ENCODE results near the gene PALMD.

PALMD gene

GRCh38 chr1:99608058-99608457, 37.9 kb upstream of the PALMD start:
- H3K9me3 ChIP-seq (ENCODE audit: control insufficient read depth, low read depth, low read length), result no peaks in the 10 kb centered on the region
- no peaks in the 10 kb centered on the region for H3K4me1 ChIP-seq (ENCODE audit: control insufficient read depth, low read depth, low read length)
- H3K9ac ChIP-seq (ENCODE audit: low read length), result no peak overlapping the region
- no peaks in the 10 kb centered on the region for H3K27me3 ChIP-seq (ENCODE audit: control insufficient read depth, insufficient read depth, low read length)
- H3K27ac ChIP-seq (ENCODE audit: low read length), result no peak overlapping the region
- no peak overlapping the region for H3K4me3 ChIP-seq (ENCODE audit: low read length)
- H3K36me3 ChIP-seq (ENCODE audit: control insufficient read depth, low read depth, low read length), result no peaks in the 10 kb centered on the region

DNA sequence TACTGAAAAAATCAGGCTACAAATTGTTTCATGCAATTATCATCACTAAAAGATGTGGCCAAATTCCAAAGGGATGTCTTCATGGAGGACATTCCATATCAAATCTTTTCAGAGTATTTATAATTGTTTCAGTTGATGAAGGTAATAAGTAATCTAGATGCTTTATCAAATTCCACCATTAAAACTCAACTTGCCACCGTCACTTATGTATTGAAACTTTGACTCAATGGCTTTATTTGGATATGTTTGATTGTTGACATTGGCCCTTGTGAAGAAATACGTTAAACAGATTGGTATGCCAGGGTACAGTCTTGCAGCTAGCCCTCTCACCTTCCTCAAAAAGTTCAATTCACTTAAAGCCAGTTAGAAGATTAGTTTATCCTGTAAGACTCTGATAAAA, 32.2 kb upstream of the PALMD start:
- Histone ChIP-seq H3K4me3 (ENCODE audit: low read length) (no peak overlapping the region), H3K27ac (ENCODE audit: low read length) (no peak overlapping the region), H3K36me3 (ENCODE audit: control insufficient read depth, low read depth, low read length) (no peaks in the 10 kb centered on the region), H3K27me3 (ENCODE audit: control insufficient read depth, insufficient read depth, low read length) (no peaks in the 10 kb centered on the region), H3K4me1 (ENCODE audit: control insufficient read depth, low read depth, low read length) (no peaks in the 10 kb centered on the region), H3K9ac (ENCODE audit: low read length) (no peak overlapping the region), H3K9me3 (ENCODE audit: control insufficient read depth, low read depth, low read length) (no peaks in the 10 kb centered on the region)

GRCh38 chr1:99614728-99615127, 31.2 kb upstream of the PALMD start:
- no peaks in the 10 kb centered on the region for H3K4me1 ChIP-seq (ENCODE audit: control insufficient read depth, low read depth, low read length)
- no peak overlapping the region for H3K27ac ChIP-seq (ENCODE audit: low read length)
- no peaks in the 10 kb centered on the region for H3K36me3 ChIP-seq (ENCODE audit: control insufficient read depth, low read depth, low read length)
- no peaks in the 10 kb centered on the region for H3K27me3 ChIP-seq (ENCODE audit: control insufficient read depth, insufficient read depth, low read length)
- H3K9ac ChIP-seq (ENCODE audit: low read length), result no peak overlapping the region
- H3K9me3 ChIP-seq (ENCODE audit: control insufficient read depth, low read depth, low read length), result no peaks in the 10 kb centered on the region
- no peak overlapping the region for H3K4me3 ChIP-seq (ENCODE audit: low read length)

- H3K4me1 ChIP-seq (ENCODE audit: control insufficient read depth, low read depth, low read length), result peaks cover 12% of the 10 kb centered on the region
- H3K36me3 ChIP-seq (ENCODE audit: control insufficient read depth, low read depth, low read length), result no peaks in the 10 kb centered on the region
- no peak overlapping the region for H3K27ac ChIP-seq (ENCODE audit: low read length)
- H3K9me3 ChIP-seq (ENCODE audit: control insufficient read depth, low read depth, low read length), result no peaks in the 10 kb centered on the region
- no peak overlapping the region for H3K9ac ChIP-seq (ENCODE audit: low read length)
- no peak overlapping the region for H3K4me3 ChIP-seq (ENCODE audit: low read length)
- H3K27me3 ChIP-seq (ENCODE audit: control insufficient read depth, insufficient read depth, low read length), result no peaks in the 10 kb centered on the region
Observed at GRCh38 chr1:99619583-99619982, 26.3 kb upstream of the PALMD start.

DNA sequence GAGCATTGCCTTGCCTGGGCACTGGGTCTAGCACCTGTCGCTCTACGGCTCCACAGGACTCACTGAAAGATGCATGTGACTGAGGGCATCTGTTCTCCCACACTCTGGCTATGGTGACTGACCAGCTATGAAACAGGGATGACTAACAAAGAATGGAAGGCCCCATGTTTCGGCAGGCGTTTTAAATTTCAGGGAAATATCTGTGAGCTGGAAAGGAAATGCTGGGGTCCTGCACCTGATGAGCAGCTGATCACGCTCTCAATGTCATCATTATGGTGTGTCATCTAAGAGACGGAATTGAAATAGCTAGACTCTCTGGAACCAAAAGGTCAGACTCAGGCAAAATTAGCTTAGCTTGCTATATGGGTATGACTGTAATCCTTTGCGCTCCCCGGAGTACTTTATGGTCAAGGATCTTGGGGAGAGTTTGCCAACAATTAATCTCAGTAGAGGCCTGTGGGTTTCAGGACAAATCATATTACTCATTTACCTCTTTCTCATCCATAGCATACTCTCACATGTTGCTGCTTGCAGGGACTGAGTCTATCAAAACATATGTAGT, 24.5 kb upstream of the PALMD start:
- H3K27ac ChIP-seq (ENCODE audit: low read length), result no peak overlapping the region
- no peaks in the 10 kb centered on the region for H3K27me3 ChIP-seq (ENCODE audit: control insufficient read depth, insufficient read depth, low read length)
- no peaks in the 10 kb centered on the region for H3K36me3 ChIP-seq (ENCODE audit: control insufficient read depth, low read depth, low read length)
- no peak overlapping the region for H3K4me3 ChIP-seq (ENCODE audit: low read length)
- no peak overlapping the region for H3K9ac ChIP-seq (ENCODE audit: low read length)
- H3K9me3 ChIP-seq (ENCODE audit: control insufficient read depth, low read depth, low read length), result no peaks in the 10 kb centered on the region
- H3K4me1 ChIP-seq (ENCODE audit: control insufficient read depth, low read depth, low read length), result peaks cover 12% of the 10 kb centered on the region

DNA sequence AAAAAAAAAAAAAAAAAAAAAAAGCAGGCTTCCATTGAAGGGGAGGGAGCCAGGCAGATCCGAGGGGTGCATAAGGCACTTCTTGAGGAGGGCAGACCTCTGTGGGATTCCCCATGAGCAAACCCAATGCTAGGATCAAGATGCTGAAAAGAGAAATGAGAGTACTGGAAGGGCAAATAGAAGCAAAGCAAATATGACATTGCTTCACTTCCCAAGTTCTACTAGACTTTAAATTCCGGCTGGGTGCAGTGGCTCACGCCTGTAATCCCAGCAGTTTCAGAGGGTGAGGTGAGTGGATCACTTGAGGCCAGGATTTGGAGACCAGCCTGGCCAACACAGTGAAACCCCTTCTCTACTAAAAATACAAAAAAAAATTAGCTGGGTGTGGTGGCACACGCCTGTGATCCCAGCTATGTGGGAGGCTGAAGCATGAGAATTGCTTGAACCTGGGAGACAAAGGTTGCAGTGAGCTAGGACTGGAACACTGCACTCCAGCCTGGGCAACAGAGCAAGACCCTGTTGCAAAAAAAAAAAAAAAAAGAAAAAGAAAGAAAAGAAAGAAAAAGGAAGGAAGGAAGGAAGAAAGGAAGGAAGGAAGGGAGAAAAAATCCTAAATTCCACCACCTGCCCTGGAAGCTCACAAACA, 23.1 kb upstream of the PALMD start:
- H3K36me3 ChIP-seq (ENCODE audit: control insufficient read depth, low read depth, low read length), result no peaks in the 10 kb centered on the region
- H3K4me1 ChIP-seq (ENCODE audit: control insufficient read depth, low read depth, low read length), result peaks cover 12% of the 10 kb centered on the region
- no peak overlapping the region for H3K27ac ChIP-seq (ENCODE audit: low read length)
- no peaks in the 10 kb centered on the region for H3K27me3 ChIP-seq (ENCODE audit: control insufficient read depth, insufficient read depth, low read length)
- H3K9me3 ChIP-seq (ENCODE audit: control insufficient read depth, low read depth, low read length), result no peaks in the 10 kb centered on the region
- no peak overlapping the region for H3K4me3 ChIP-seq (ENCODE audit: low read length)
- H3K9ac ChIP-seq (ENCODE audit: low read length), result no peak overlapping the region

GRCh38 chr1:99623554-99623953, 22.4 kb upstream of the PALMD start:
- no peaks in the 10 kb centered on the region for H3K36me3 ChIP-seq (ENCODE audit: control insufficient read depth, low read depth, low read length)
- H3K9ac ChIP-seq (ENCODE audit: low read length), result no peak overlapping the region
- peaks cover 12% of the 10 kb centered on the region for H3K4me1 ChIP-seq (ENCODE audit: control insufficient read depth, low read depth, low read length)
- no peaks in the 10 kb centered on the region for H3K9me3 ChIP-seq (ENCODE audit: control insufficient read depth, low read depth, low read length)
- H3K27ac ChIP-seq (ENCODE audit: low read length), result no peak overlapping the region
- no peak overlapping the region for H3K4me3 ChIP-seq (ENCODE audit: low read length)
- H3K27me3 ChIP-seq (ENCODE audit: control insufficient read depth, insufficient read depth, low read length), result no peaks in the 10 kb centered on the region

DNA sequence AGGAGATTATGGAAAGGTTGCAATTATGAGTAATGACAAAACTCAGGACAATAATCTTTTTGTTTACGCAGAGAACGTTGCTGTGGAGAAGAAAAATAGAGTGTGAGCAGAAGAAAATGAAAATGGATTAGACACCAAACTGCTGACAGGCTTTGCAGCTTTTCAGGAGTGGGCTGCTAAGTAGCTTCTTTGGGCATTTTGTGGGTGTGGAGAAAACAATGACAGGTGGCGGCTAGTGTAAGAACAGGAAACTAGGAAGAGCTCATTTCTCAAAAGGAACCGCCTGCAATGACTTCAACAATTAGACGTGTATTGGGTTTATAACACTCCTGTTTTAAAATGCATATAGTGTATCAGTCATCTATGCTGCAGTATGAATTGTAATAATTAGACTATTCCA, 18.3 kb upstream of the PALMD start:
- Histone ChIP-seq H3K4me3 (ENCODE audit: low read length) (no peak overlapping the region), H3K9ac (ENCODE audit: low read length) (no peak overlapping the region), H3K4me1 (ENCODE audit: control insufficient read depth, low read depth, low read length) (peaks cover 12% of the 10 kb centered on the region), H3K9me3 (ENCODE audit: control insufficient read depth, low read depth, low read length) (no peaks in the 10 kb centered on the region), H3K36me3 (ENCODE audit: control insufficient read depth, low read depth, low read length) (no peaks in the 10 kb centered on the region), H3K27me3 (ENCODE audit: control insufficient read depth, insufficient read depth, low read length) (no peaks in the 10 kb centered on the region), H3K27ac (ENCODE audit: low read length) (no peak overlapping the region)

DNA sequence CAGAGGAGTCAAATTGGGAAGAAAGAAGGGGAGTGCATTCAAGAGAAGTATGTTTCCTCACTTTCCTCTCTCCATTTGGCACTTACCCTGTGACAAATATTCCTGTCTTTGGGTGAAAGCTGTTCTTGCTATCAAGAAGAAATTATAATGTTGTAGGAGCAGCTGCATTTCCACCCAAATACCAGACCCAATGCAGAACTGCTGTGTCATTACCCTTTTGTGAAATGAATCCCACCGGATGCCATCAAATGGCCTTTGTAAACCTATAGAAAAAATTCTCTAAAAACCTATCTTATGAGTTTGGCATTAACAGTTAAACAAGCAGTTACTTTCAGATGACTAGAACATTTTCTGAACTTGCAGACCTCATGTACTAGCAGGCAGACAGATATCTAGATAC, 16.7 kb upstream of the PALMD start:
- H3K4me1 ChIP-seq (ENCODE audit: control insufficient read depth, low read depth, low read length), result peaks cover 3% of the 10 kb centered on the region
- no peak overlapping the region for H3K4me3 ChIP-seq (ENCODE audit: low read length)
- no peaks in the 10 kb centered on the region for H3K27me3 ChIP-seq (ENCODE audit: control insufficient read depth, insufficient read depth, low read length)
- H3K9ac ChIP-seq (ENCODE audit: low read length), result no peak overlapping the region
- H3K36me3 ChIP-seq (ENCODE audit: control insufficient read depth, low read depth, low read length), result no peaks in the 10 kb centered on the region
- H3K27ac ChIP-seq (ENCODE audit: low read length), result no peak overlapping the region
- H3K9me3 ChIP-seq (ENCODE audit: control insufficient read depth, low read depth, low read length), result no peaks in the 10 kb centered on the region

DNA sequence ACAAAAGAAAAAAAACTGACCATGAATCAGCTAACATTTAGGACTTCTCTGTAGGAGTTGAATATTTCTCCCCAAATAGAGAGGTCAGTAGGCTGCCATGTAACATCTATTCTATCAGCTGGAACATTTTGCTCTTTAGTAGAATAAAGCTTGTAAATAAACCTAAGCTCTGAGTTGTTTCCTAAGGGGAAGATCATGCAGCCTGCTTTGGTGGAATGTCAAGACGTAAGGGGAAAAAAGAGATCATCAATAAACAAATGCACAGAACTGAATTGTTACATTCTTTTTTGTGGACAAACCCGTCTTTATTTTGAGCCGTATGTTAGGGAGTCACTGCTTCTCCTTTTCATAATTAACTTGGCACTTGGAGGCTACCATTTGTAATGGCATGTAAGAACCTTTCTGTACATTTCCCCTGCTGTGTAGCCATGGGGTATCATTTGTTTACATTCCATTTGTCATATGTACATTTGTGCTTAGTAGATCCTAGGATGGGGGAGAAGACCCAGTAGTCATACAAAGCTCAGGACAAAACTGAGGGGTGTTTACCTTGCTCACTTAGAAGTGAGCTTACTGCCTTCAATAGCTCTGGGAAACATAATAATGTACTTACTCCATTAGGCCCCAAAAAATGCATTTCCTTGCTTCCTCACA, 10.8 kb upstream of the PALMD start:
- Histone ChIP-seq H3K36me3 (ENCODE audit: control insufficient read depth, low read depth, low read length) (no peaks in the 10 kb centered on the region), H3K4me1 (ENCODE audit: control insufficient read depth, low read depth, low read length) (no peaks in the 10 kb centered on the region), H3K27me3 (ENCODE audit: control insufficient read depth, insufficient read depth, low read length) (no peaks in the 10 kb centered on the region), H3K9ac (ENCODE audit: low read length) (no peak overlapping the region), H3K9me3 (ENCODE audit: control insufficient read depth, low read depth, low read length) (no peaks in the 10 kb centered on the region), H3K4me3 (ENCODE audit: low read length) (no peak overlapping the region), H3K27ac (ENCODE audit: low read length) (no peak overlapping the region)

DNA sequence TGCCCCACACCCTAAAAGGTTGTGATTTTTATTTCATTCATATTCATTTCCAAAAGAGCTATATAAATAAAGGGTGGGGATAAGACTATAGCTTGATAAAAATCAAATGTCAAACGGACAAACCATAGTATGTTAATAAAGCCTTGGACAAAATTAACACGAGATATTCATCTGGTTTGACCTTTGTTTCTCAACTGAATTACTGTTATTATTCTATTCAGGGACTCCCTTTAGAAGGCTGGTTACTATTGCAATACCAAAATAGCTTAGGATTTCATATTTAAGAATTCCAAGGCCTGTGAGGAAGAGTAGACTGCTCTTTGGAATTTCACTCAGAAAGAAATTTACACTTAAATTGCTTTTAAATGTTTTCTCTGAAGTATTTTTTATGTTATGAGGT, 10.2 kb upstream of the PALMD start:
- Histone ChIP-seq H3K36me3 (ENCODE audit: control insufficient read depth, low read depth, low read length) (no peaks in the 10 kb centered on the region), H3K27me3 (ENCODE audit: control insufficient read depth, insufficient read depth, low read length) (no peaks in the 10 kb centered on the region), H3K27ac (ENCODE audit: low read length) (no peak overlapping the region), H3K4me1 (ENCODE audit: control insufficient read depth, low read depth, low read length) (no peaks in the 10 kb centered on the region), H3K9ac (ENCODE audit: low read length) (no peak overlapping the region), H3K9me3 (ENCODE audit: control insufficient read depth, low read depth, low read length) (no peaks in the 10 kb centered on the region), H3K4me3 (ENCODE audit: low read length) (no peak overlapping the region)

DNA sequence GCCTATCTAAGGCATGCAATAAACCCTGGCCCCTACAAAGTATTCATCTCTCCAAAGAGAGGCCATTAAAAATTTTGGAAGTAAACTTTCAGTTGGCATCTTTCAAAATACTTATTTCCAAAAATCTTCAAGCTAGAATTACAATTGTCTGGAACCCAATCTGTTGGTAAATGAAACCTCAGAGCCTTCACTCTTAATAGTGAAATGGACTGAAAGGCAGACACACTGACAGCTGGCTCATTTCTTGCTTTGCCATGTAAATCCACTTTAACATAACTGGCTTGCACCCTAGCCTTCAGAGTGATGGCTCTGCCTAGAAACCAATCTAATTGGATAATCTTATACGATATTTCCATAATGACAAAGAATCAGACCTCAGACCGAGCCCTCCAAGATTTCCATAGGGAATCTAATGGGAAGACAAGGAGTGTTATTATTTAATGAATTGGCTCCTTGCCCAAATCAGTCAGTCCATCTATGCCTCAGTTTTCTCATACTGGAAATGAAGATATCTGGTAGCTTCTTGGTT, 9.2 kb upstream of the PALMD start:
- Histone ChIP-seq H3K27me3 (ENCODE audit: control insufficient read depth, insufficient read depth, low read length) (no peaks in the 10 kb centered on the region), H3K27ac (ENCODE audit: low read length) (no peak overlapping the region), H3K9me3 (ENCODE audit: control insufficient read depth, low read depth, low read length) (no peaks in the 10 kb centered on the region), H3K9ac (ENCODE audit: low read length) (no peak overlapping the region), H3K4me3 (ENCODE audit: low read length) (no peak overlapping the region), H3K4me1 (ENCODE audit: control insufficient read depth, low read depth, low read length) (no peaks in the 10 kb centered on the region), H3K36me3 (ENCODE audit: control insufficient read depth, low read depth, low read length) (no peaks in the 10 kb centered on the region)
